ENCODE results near the gene COL24A1.
"Not testable (repeated sequence)": the region's sequence is repeated elsewhere in the genome, so short reads cannot be mapped to it uniquely, and the experiment has no call there.

COL24A1 gene

GRCh38 chr1:86084998-86085397, 71.6 kb downstream of the COL24A1 start:
- no peak overlapping the region for H3K4me3 ChIP-seq (ENCODE audit: low read depth, low read length)

GRCh38 chr1:86082183-86082582, 74.4 kb downstream of the COL24A1 start:
- H3K4me3 ChIP-seq (ENCODE audit: low read depth, low read length) = no peak overlapping the region

GRCh38 chr1:86072474-86072873, 84.1 kb downstream of the COL24A1 start:
- H3K4me3 ChIP-seq (ENCODE audit: low read depth, low read length) = not testable (repeated sequence)

- H3K4me3 ChIP-seq (ENCODE audit: low read depth, low read length) = not testable (repeated sequence)
Observed at GRCh38 chr1:86071870-86072269, 84.7 kb downstream of the COL24A1 start.

GRCh38 chr1:86069757-86070145, 86.8 kb downstream of the COL24A1 start:
- no peak overlapping the region for H3K4me3 ChIP-seq (ENCODE audit: low read depth, low read length)

- no peak overlapping the region for H3K4me3 ChIP-seq (ENCODE audit: low read depth, low read length)
Observed at GRCh38 chr1:86068841-86069756, 87.5 kb downstream of the COL24A1 start.

GRCh38 chr1:86068271-86068721, 88.3 kb downstream of the COL24A1 start:
- no peak overlapping the region for H3K4me3 ChIP-seq (ENCODE audit: low read depth, low read length)

- no peak overlapping the region for H3K4me3 ChIP-seq (ENCODE audit: low read depth, low read length)
Observed at GRCh38 chr1:86067626-86068025, 88.9 kb downstream of the COL24A1 start.

- H3K4me3 ChIP-seq (ENCODE audit: low read depth, low read length) = no peak overlapping the region
Observed at GRCh38 chr1:86064899-86065298, 91.7 kb downstream of the COL24A1 start.

- H3K4me3 ChIP-seq (ENCODE audit: low read depth, low read length) = no peak overlapping the region
Observed at GRCh38 chr1:86063721-86064120, 92.9 kb downstream of the COL24A1 start.

GRCh38 chr1:86062453-86062852, 94.1 kb downstream of the COL24A1 start:
- no peak overlapping the region for H3K4me3 ChIP-seq (ENCODE audit: low read depth, low read length)

GRCh38 chr1:86061551-86061990, 95.0 kb downstream of the COL24A1 start:
- no peak overlapping the region for H3K4me3 ChIP-seq (ENCODE audit: low read depth, low read length)

- no peak overlapping the region for H3K4me3 ChIP-seq (ENCODE audit: low read depth, low read length)
Observed at GRCh38 chr1:86054396-86054795, 102.2 kb downstream of the COL24A1 start.

GRCh38 chr1:86052948-86053698, 103.4 kb downstream of the COL24A1 start:
- H3K4me3 ChIP-seq (ENCODE audit: low read depth, low read length) = no peak overlapping the region

- no peak overlapping the region for H3K4me3 ChIP-seq (ENCODE audit: low read depth, low read length)
Observed at GRCh38 chr1:86035101-86035500, 121.5 kb downstream of the COL24A1 start.

GRCh38 chr1:86030180-86030579, 126.4 kb downstream of the COL24A1 start:
- H3K4me3 ChIP-seq (ENCODE audit: low read depth, low read length) = no peak overlapping the region

- H3K4me3 ChIP-seq (ENCODE audit: low read depth, low read length) = no peak overlapping the region
Observed at GRCh38 chr1:86018283-86018923, 138.2 kb downstream of the COL24A1 start.

GRCh38 chr1:86016076-86016759, 140.4 kb downstream of the COL24A1 start:
- no peak overlapping the region for H3K4me3 ChIP-seq (ENCODE audit: low read depth, low read length)

- no peak overlapping the region for H3K4me3 ChIP-seq (ENCODE audit: low read depth, low read length)
Observed at GRCh38 chr1:86015375-86015774, 141.2 kb downstream of the COL24A1 start.

GRCh38 chr1:86000601-86001000, 156.0 kb downstream of the COL24A1 start:
- H3K4me3 ChIP-seq (ENCODE audit: low read depth, low read length) = no peak overlapping the region
